Measurements from ENCODE around the gene RALGPS1. TPM values are rescaled to one million over a fixed set of nuclear protein-coding genes. Genes with fewer than 3 reads are reported as not detected.

Gene RALGPS1
- total and polyA plus RNA-seq, 2 experiments from 2014 or later = 13.1 to 22.1 TPM

DNA sequence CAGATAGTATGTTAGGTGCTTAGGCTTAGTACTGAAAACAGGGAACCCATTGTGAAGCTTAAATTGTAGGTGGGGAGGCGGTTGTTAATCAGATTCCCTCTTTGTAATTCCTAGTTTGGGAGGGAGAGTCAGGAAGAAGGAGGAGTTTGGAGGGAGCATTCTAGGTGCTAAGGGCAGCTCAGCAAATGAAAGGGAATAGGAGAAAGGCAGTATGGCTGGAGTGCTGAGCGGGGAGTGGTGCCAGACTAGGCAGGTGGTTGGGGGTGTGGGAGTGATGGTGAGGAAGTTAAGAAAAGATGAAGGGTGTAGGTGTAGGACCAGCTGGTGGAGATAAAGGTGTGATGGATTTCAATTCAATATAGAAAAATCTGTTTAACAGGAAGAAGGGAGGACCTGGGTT lies 338.9 kb downstream of the RALGPS1 start:
- H2AFZ ChIP-seq = no peak overlapping the region
- H3K4me1 ChIP-seq (ENCODE audit: insufficient read depth) = no peaks in the 10 kb centered on the region
- H3K4me3 ChIP-seq = no peak overlapping the region
- no peaks in the 10 kb centered on the region for H3K36me3 ChIP-seq (replicated peaks; ENCODE audit: insufficient read depth, low read depth)
- H3K9me2 ChIP-seq (replicated peaks; ENCODE audit: insufficient read depth) = no peaks in the 10 kb centered on the region
- TF ChIP-seq EZH2 (IDR thresholded peaks at IDR 0.05; ENCODE audit: borderline replicate concordance) (no peak), CTCF (IDR thresholded peaks at IDR 0.05; ENCODE audit: poor library complexity) (no peak), EZH2phosphoT487 (IDR thresholded peaks at IDR 0.05; ENCODE audit: low read depth, severe bottlenecking, unreplicated experiment) (no peak)
- 84% methylated on average over 2 of the region's 2 CpGs for WGBS (ENCODE audit: low lambda C conversion rate, missing lambda C conversion rate)
- no peaks in the 10 kb centered on the region for H3K9me3 ChIP-seq (ENCODE audit: low read depth)
- H3K79me2 ChIP-seq = no peaks in the 10 kb centered on the region
- H3K27ac ChIP-seq = no peak overlapping the region
- H3K4me2 ChIP-seq = no peak overlapping the region
- no peak for DNase-seq (ENCODE audit: low spot score)
- no peaks in the 10 kb centered on the region for H4K20me1 ChIP-seq (ENCODE audit: insufficient read depth, poor library complexity, severe bottlenecking)
- no peaks in the 10 kb centered on the region for H3K27me3 ChIP-seq

DNA sequence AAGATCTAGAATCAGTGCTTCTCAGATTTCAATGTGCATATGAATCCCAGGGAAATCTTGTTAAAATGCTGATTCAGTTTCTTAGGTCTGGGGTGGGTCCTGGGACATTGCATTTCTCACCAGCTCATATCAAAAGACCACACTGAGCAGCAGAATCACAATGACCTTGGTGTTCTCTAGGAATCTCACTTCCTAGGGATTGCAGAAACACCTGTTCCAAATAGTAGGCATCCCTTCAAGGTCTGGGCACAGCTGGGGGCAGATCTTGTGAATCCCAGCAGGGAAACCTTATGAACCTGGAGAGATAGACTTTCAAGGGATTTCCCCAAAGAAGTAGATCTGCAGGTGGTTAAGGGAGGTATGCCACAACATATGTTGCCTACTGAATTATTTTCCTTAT lies 341.1 kb downstream of the RALGPS1 start:
- Histone ChIP-seq H3K27me3 (no peaks in the 10 kb centered on the region), H3K4me1 (ENCODE audit: insufficient read depth) (no peaks in the 10 kb centered on the region), H3K79me2 (no peaks in the 10 kb centered on the region), H3K4me3 (no peak overlapping the region), H3K9me3 (ENCODE audit: low read depth) (no peaks in the 10 kb centered on the region), H2AFZ (no peak overlapping the region), H3K9me2 (replicated peaks; ENCODE audit: insufficient read depth) (no peaks in the 10 kb centered on the region), H3K36me3 (replicated peaks; ENCODE audit: insufficient read depth, low read depth) (no peaks in the 10 kb centered on the region), H4K20me1 (ENCODE audit: insufficient read depth, poor library complexity, severe bottlenecking) (no peaks in the 10 kb centered on the region), H3K27ac (no peak overlapping the region), H3K4me2 (no peak overlapping the region)
- DNase-seq (ENCODE audit: low spot score) = no peak
- no peak for TF ChIP-seq EZH2 (IDR thresholded peaks at IDR 0.05; ENCODE audit: borderline replicate concordance)
- TF ChIP-seq CTCF (IDR thresholded peaks at IDR 0.05; ENCODE audit: poor library complexity) = no peak
- no peak for TF ChIP-seq EZH2phosphoT487 (IDR thresholded peaks at IDR 0.05; ENCODE audit: low read depth, severe bottlenecking, unreplicated experiment)

- Histone ChIP-seq H2AFZ (no peak overlapping the region), H3K4me1 (ENCODE audit: insufficient read depth) (no peaks in the 10 kb centered on the region), H3K4me3 (no peak overlapping the region), H3K9me3 (ENCODE audit: low read depth) (no peaks in the 10 kb centered on the region), H3K36me3 (replicated peaks; ENCODE audit: insufficient read depth, low read depth) (no peaks in the 10 kb centered on the region), H3K79me2 (no peaks in the 10 kb centered on the region), H3K9me2 (replicated peaks; ENCODE audit: insufficient read depth) (no peaks in the 10 kb centered on the region), H4K20me1 (ENCODE audit: insufficient read depth, poor library complexity, severe bottlenecking) (no peaks in the 10 kb centered on the region), H3K27ac (no peak overlapping the region), H3K27me3 (no peaks in the 10 kb centered on the region), H3K4me2 (no peak overlapping the region)
- TF ChIP-seq CTCF (IDR thresholded peaks at IDR 0.05; ENCODE audit: poor library complexity) (no peak), EZH2 (IDR thresholded peaks at IDR 0.05; ENCODE audit: borderline replicate concordance) (no peak), EZH2phosphoT487 (IDR thresholded peaks at IDR 0.05; ENCODE audit: low read depth, severe bottlenecking, unreplicated experiment) (no peak)
- no peak for DNase-seq (ENCODE audit: low spot score)
- WGBS (ENCODE audit: low lambda C conversion rate, missing lambda C conversion rate) = 69% methylated on average over 5 of the region's 5 CpGs
Observed at GRCh38 chr9:127256324-127256723, 341.7 kb downstream of the RALGPS1 start.
